Skeletal muscle satellite cell (primary cell): Measurements from ENCODE around the gene FOXN3.

Experiments used
- H3K27me3 ChIP-seq: 2 replicates; pipeline ENCODE4 v1.7.0; 2013; ENCODE audit warnings: low read length; ENCODE audit not compliant: control insufficient read depth, insufficient read depth
- H3K36me3 ChIP-seq: 2 replicates; pipeline ENCODE4 v1.7.0; 2013; ENCODE audit warnings: mild to moderate bottlenecking, control low read depth, low read length; ENCODE audit not compliant: insufficient read depth
- H3K4me1 ChIP-seq: 2 replicates; pipeline ENCODE4 v1.7.0; 2013; ENCODE audit warnings: low read length; ENCODE audit not compliant: control insufficient read depth, insufficient read depth
- H3K4me2 ChIP-seq: 2 replicates; pipeline ENCODE4 v1.7.0; 2013; ENCODE audit warnings: mild to moderate bottlenecking, low read length
- H3K4me3 ChIP-seq: 2 replicates; pipeline ENCODE4 v1.7.0; 2013; ENCODE audit warnings: low read length
- H3K9ac ChIP-seq: 2 replicates; pipeline ENCODE4 v1.7.0; 2013; ENCODE audit warnings: mild to moderate bottlenecking, low read depth, low read length, moderate library complexity
- H3K9me3 ChIP-seq: replicated peaks from 2 replicates; pipeline ENCODE4 v1.7.0; 2013; ENCODE audit warnings: mild to moderate bottlenecking, control low read depth, low read length

Gene FOXN3

DNA sequence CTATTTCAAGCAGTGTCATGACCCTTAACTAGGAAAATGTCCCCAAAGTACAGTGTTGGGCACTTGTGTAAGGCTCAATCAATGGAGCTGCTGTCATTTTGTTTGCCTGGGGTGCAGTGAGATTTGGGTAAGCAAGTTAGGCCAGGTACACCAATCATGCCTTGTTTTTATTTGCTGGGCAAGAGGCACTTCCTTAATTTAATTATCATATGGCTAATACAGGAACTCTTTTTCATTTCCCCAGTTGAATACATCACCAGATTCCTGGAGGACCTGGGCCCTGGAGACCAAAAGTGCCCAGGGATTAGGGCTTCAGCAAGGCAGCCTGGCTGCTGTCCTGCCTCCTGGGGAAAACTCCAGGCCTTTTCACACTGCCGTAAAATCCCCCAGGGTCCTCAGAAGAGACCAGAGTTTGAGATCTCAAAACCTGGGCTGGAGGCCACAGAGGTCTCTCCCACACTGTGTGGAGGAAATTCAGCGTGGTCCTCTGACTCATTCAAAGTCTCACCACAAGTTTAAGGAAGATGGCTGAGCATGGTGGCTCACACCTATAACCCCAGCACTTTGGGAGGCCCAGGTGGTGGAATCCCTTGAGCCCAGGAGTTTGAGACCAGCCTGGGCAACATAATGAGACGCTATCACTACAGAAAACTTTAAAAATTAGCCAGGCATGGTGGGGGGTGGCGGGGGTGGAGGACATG lies 28.4 kb upstream of the FOXN3 start:
- Histone ChIP-seq H3K9me3 (no peaks in the 10 kb centered on the region), H3K4me1 (peaks cover 37% of the 10 kb centered on the region), H3K36me3 (no peaks in the 10 kb centered on the region), H3K9ac (no peak overlapping the region), H3K4me2 (no peak overlapping the region), H3K27me3 (no peaks in the 10 kb centered on the region), H3K4me3 (no peak overlapping the region)

- Histone ChIP-seq H3K9me3 (no peaks in the 10 kb centered on the region), H3K27me3 (no peaks in the 10 kb centered on the region), H3K36me3 (no peaks in the 10 kb centered on the region), H3K4me1 (peaks cover 37% of the 10 kb centered on the region), H3K4me3 (no peak overlapping the region), H3K4me2 (peak overlapping the region; percentile 68), H3K9ac (peak overlapping the region; percentile 64)
Observed at GRCh38 chr14:89444516-89445125, 27.6 kb upstream of the FOXN3 start.

DNA sequence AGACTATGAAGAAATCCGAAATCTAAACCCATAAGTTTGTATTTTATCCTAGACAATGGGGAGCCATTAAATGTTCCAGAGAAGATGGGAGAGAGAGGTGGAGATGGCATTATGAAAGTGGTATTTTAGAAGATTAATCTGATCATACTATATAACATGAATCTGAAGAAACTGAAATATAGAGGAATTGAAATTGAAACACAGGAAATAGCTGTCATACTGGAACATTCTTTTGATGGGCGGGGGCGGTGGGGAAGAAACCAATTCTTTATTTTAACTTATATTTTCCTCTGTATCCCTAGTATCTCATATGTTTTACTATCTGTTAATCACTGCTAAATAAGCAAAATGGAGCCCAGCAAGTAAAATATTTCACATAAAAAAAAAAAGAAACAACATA lies 27.0 kb upstream of the FOXN3 start:
- Histone ChIP-seq H3K4me3 (peak overlapping the region; percentile 39), H3K27me3 (no peaks in the 10 kb centered on the region), H3K4me1 (peaks cover 37% of the 10 kb centered on the region), H3K4me2 (peak overlapping the region; percentile 68), H3K36me3 (no peaks in the 10 kb centered on the region), H3K9ac (peak overlapping the region; percentile 64), H3K9me3 (no peaks in the 10 kb centered on the region)

- H3K9ac ChIP-seq, result peak overlapping the region; percentile 64
- peak overlapping the region; percentile 61 for H3K4me2 ChIP-seq
- no peaks in the 10 kb centered on the region for H3K27me3 ChIP-seq
- H3K4me1 ChIP-seq, result peaks cover 37% of the 10 kb centered on the region
- H3K9me3 ChIP-seq, result no peaks in the 10 kb centered on the region
- H3K4me3 ChIP-seq, result peak overlapping the region; percentile 39
- H3K36me3 ChIP-seq, result no peaks in the 10 kb centered on the region
Observed at GRCh38 chr14:89443042-89443629, 26.1 kb upstream of the FOXN3 start.

GRCh38 chr14:89442280-89442679 lies 25.2 kb upstream of the FOXN3 start:
- H3K4me2 ChIP-seq, result no peak overlapping the region
- peaks cover 37% of the 10 kb centered on the region for H3K4me1 ChIP-seq
- H3K9me3 ChIP-seq, result no peaks in the 10 kb centered on the region
- H3K27me3 ChIP-seq, result no peaks in the 10 kb centered on the region
- no peaks in the 10 kb centered on the region for H3K36me3 ChIP-seq
- H3K9ac ChIP-seq, result peak overlapping the region; percentile 55
- H3K4me3 ChIP-seq, result no peak overlapping the region

- no peak overlapping the region for H3K4me2 ChIP-seq
- no peaks in the 10 kb centered on the region for H3K36me3 ChIP-seq
- H3K4me3 ChIP-seq, result no peak overlapping the region
- H3K9me3 ChIP-seq, result no peaks in the 10 kb centered on the region
- no peaks in the 10 kb centered on the region for H3K27me3 ChIP-seq
- no peak overlapping the region for H3K9ac ChIP-seq
- H3K4me1 ChIP-seq, result peaks cover 37% of the 10 kb centered on the region
Observed at GRCh38 chr14:89440986-89441909, 24.2 kb upstream of the FOXN3 start.

DNA sequence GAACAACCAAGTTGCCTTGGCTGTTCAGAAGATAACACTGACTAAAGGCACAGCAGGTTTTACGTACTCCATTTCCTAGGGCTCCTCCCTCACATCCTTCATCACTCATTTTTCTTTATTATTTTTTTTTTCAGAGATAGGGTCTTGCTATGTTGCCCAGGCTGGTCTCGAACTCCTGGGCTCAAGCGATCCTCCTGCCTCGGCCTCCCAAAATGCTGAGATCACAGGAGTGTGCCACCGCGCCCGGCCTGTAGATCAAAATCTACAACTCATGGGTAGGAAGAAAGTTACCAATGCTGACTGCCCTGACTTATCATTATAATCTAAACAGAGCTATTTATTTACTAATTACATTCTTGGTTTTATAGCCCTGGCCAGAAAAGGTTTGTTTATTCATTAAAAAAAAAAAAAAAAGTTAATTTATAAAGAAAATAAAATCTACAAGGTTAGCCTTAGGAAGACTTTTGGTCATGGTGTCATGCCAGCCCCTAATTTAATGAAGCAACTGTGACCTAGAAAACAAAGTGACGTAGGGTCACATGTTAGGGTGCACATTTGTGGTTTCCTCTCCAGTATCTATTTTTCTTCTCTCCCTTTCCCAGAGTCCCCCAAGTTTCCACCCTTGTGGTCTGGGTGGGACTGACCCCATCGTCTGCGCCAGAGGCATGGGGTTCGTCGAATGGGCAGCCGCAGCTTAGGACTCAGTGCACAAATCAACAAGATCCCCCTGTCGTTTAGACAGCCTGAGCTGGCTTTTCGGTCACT lies 19.0 kb upstream of the FOXN3 start:
- Histone ChIP-seq H3K9me3 (no peaks in the 10 kb centered on the region), H3K4me3 (no peak overlapping the region), H3K9ac (no peak overlapping the region), H3K4me2 (no peak overlapping the region), H3K4me1 (peaks cover 4% of the 10 kb centered on the region), H3K36me3 (no peaks in the 10 kb centered on the region), H3K27me3 (no peaks in the 10 kb centered on the region)

DNA sequence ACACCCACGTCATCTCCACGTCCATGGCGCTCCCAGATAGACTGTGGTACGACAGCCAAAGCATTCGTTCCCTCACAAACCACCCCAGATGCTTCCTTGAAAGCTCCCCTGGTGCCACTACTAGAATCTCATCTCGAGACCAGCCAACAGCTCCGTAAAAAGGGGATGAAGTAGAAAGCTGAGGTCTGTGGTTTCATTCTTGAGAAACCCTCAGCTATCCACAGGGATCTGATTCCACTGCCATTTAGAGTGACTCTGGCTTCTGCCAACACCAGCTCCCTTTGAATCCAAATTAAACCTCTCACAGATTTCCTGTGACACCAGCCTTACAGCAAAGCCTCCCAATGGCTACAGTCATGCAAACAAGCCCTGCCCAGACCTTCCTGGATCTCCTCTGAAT lies 18.5 kb upstream of the FOXN3 start:
- H3K27me3 ChIP-seq, result no peaks in the 10 kb centered on the region
- no peak overlapping the region for H3K4me2 ChIP-seq
- H3K4me1 ChIP-seq, result peaks cover 10% of the 10 kb centered on the region
- H3K4me3 ChIP-seq, result no peak overlapping the region
- no peaks in the 10 kb centered on the region for H3K36me3 ChIP-seq
- H3K9ac ChIP-seq, result no peak overlapping the region
- no peaks in the 10 kb centered on the region for H3K9me3 ChIP-seq

GRCh38 chr14:89432226-89432625 lies 15.2 kb upstream of the FOXN3 start:
- no peaks in the 10 kb centered on the region for H3K9me3 ChIP-seq
- no peak overlapping the region for H3K9ac ChIP-seq
- H3K36me3 ChIP-seq, result no peaks in the 10 kb centered on the region
- H3K4me2 ChIP-seq, result no peak overlapping the region
- peaks cover 43% of the 10 kb centered on the region for H3K4me1 ChIP-seq
- no peaks in the 10 kb centered on the region for H3K27me3 ChIP-seq
- H3K4me3 ChIP-seq, result no peak overlapping the region

DNA sequence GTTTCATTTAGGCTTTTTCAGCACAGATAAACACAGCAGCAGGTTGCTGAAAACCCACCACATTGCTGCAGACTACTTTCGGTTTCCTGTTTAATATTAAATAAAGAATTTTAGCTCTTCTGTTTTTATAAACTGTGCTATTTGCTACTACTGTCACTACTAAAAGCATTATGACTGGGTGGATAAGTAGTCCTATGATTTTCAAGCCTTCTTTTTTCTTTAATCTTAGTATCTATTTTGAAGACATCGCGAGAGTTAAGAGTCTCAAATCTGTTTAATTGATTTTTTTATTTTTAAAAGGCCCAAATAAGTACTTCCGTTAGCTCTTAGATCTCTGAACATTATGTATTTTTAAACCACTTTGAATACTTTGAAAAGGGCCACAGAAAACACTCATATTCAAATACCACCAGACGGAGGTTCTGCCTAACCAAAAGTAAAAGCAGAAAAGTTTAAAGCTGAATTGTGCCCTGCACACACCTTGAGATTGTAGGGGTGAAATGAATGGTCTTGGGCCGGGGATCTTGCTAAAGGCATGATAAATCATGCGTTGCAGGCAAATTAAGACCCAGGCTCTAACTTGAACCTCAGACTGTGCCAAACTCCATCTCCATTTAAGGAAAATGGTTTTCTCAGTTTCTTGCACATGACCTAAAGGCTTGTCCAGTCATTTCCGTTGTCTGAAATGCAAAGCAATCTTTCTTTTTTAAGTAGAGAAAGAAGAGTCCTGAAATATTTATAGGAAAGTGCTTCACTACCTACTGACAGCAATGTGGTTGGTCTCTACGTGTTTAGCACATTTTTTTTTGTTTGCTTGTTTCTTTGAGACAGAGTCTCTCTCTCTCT lies 13.6 kb upstream of the FOXN3 start:
- no peaks in the 10 kb centered on the region for H3K36me3 ChIP-seq
- peak overlapping the region; percentile 82 for H3K4me2 ChIP-seq
- peak overlapping the region; percentile 77 for H3K9ac ChIP-seq
- H3K4me1 ChIP-seq, result peaks cover 54% of the 10 kb centered on the region
- H3K9me3 ChIP-seq, result no peaks in the 10 kb centered on the region
- H3K27me3 ChIP-seq, result no peaks in the 10 kb centered on the region
- H3K4me3 ChIP-seq, result peak overlapping the region; percentile 42
